Measurements from ENCODE around the gene SPINK9. TPM values are rescaled to one million over a fixed set of nuclear protein-coding genes. Genes with fewer than 3 reads are reported as not detected.

SPINK9 gene
- total RNA-seq, 2 experiments from 2014 or later: not detected

DNA sequence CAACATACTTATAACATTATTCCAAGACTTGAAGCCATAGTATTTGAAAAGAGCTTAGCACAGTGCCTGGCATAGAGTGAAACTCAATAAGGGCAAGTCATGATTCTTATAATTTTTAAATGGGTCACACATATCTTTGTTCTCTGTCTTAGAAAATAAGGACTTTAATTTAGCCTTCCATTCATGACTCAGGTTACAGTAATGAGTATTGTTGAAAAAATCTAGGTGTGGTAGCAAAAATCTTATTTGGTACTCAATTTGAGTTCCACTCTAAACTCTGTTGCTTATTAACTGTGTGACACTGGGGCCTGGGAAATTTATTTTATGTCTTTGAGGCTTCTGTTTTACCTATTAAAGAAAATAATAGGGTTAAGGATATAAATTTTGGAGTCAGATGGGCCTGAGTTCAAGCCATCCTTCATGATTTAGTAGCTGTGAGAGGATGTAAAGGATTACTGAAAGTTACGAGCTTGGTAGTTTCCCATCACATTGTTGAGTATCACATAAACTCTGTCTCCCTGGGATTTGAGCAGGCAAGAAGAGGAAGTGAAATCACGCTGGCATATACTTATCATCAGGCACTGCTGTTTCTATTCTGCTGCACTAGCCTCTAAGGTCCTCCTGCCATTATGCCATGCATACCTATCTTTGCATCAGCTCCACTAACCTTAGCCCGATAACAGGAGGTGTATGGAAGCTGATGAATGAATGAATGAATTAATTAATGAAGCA, 1.5 kb downstream of the SPINK9 start:
- CTCF ChIA-PET: no interaction called here

DNA sequence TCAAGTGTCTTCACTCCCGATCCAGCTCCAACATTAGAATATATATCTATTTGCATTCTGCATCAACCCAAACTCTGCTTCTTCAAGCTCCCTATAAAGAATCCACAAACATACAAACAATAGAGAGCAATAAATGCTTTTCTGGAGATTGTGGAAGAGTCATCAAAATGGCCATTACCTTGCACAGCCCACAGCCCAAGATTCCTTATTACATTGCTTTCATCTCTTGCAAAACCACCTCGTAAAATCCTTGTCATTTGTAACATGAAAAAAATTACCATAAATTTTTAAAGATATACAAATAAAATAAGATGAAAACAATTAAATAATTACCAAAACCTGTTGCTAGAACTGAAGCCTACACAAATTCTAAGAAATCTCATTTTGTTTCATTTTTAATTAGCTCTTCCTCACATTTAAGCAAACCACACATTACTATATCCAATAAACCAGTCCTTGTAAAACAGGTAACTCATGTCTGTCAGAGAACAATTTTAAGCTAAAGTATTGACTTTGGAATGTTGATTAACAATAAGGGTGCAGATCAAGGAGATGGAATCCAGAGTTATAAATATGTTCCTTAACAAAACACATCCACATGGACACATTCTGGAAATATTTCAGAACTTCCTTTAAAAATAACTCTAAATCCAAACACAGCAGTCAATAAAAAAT, 7.1 kb downstream of the SPINK9 start:
- Mint-ChIP-seq H3K36me3 (no peaks in the 10 kb centered on the region), H3K4me1 (no peaks in the 10 kb centered on the region), H3K4me3 (no peak overlapping the region), H3K27ac (no peak overlapping the region), H3K27me3 (no peaks in the 10 kb centered on the region), H3K9me3 (ENCODE audit: low read depth) (no peaks in the 10 kb centered on the region)
- no peak for DNase-seq
- CTCF ChIA-PET: no interaction called here
- no peak for ATAC-seq

More for the DNA sequence above, 1.5 kb downstream of the SPINK9 start:
- no peak overlapping the region for H3K4me3 Mint-ChIP-seq
- H3K36me3 Mint-ChIP-seq: no peaks in the 10 kb centered on the region
- DNase-seq (no peak), ATAC-seq (no peak)
- H3K27ac Mint-ChIP-seq: no peak overlapping the region
- no peaks in the 10 kb centered on the region for H3K27me3 Mint-ChIP-seq
- H3K9me3 Mint-ChIP-seq (ENCODE audit: low read depth): no peaks in the 10 kb centered on the region
- no peaks in the 10 kb centered on the region for H3K4me1 Mint-ChIP-seq

DNA sequence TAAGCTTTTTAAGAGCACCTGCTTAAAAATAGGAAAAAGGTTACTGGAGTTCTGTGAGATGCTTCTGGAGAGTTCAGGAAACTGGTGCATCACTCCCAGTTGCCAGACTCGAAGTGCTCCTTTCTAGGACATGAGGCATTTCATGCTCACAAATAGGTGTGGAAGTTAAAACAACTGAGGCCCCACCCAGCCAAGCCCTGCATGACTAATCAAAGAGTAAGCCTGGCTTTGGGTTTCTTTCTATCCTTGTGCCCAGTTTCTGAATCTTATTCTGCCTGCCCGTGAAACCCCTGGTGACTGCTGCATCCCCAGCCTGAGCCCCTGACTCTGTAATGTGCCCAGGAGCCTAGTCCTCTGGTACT, 7.7 kb downstream of the SPINK9 start:
- ATAC-seq (no peak), DNase-seq (no peak)
- H3K9me3 Mint-ChIP-seq (ENCODE audit: low read depth): no peaks in the 10 kb centered on the region
- H3K27me3 Mint-ChIP-seq: no peaks in the 10 kb centered on the region
- H3K27ac Mint-ChIP-seq: no peak overlapping the region
- CTCF ChIA-PET: no interaction called here
- no peaks in the 10 kb centered on the region for H3K4me1 Mint-ChIP-seq
- H3K4me3 Mint-ChIP-seq: no peak overlapping the region
- H3K36me3 Mint-ChIP-seq: no peaks in the 10 kb centered on the region

DNA sequence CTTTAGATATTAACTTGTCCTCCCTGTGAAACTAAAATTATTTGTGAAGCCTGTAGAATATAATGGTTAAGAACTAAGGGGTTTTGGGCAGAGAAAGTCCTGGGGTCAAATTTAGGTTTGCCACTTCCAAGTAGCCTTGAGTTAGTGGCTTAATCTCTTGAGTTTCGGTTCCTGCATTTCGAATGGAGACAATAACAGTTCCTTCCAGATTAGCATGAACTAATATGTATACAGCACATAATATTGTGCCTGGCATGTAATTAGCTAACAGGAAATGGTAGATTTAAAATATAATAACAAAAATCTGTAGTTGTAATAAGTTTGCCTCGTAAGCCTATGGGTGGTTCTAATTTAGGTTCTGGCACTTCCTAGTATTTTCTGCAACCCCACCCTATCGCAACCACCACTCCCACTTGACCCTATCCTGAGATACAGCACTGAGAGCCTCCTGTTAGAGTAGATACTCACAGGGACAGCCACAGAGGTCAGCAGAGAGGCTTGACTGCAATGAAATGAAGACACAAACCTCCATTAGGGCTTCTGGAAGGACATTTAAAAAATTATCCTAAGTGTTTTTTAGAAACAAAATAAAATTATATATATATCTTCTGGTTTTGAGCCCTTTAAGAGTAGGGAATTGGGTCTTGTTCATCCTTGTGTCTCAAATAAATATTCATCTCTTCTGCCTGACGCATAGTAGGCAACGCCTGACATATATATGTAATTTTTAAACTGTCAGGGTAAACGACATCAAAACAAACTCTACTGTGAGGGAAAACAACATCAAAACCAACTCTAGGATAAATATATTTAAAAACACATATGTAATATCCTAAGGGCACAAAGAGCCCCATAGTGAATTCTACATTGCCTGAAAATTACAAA, 8.5 kb downstream of the SPINK9 start:
- Mint-ChIP-seq H3K36me3 (no peaks in the 10 kb centered on the region), H3K9me3 (ENCODE audit: low read depth) (no peaks in the 10 kb centered on the region), H3K4me3 (no peak overlapping the region), H3K27ac (no peak overlapping the region), H3K27me3 (no peaks in the 10 kb centered on the region), H3K4me1 (no peaks in the 10 kb centered on the region)
- ATAC-seq: no peak
- no peak for DNase-seq
- CTCF ChIA-PET: no interaction called here

DNA sequence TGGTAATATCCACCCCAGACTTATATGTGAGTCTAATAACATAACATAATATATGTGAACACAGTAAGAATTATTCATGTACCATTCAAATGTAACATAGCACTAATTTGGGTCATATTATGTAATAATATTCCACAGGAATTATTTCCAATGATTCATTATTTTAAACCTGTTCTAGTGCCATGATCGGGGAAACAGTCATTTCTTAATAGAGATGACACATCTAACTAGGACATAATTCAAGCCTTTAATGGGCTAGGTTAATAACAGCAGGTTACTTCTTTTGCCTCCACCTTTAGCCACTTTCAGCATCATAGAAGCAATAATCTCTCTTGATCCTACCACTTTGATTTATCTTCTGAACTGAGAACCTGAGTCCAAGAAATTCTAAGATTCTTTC, 12.3 kb downstream of the SPINK9 start:
- no peaks in the 10 kb centered on the region for H3K27me3 Mint-ChIP-seq
- no peaks in the 10 kb centered on the region for H3K4me1 Mint-ChIP-seq
- H3K9me3 Mint-ChIP-seq (ENCODE audit: low read depth): no peaks in the 10 kb centered on the region
- ATAC-seq (no peak), DNase-seq (no peak)
- CTCF ChIA-PET: no interaction called here
- no peak overlapping the region for H3K4me3 Mint-ChIP-seq
- no peak overlapping the region for H3K27ac Mint-ChIP-seq
- H3K36me3 Mint-ChIP-seq: no peaks in the 10 kb centered on the region

DNA sequence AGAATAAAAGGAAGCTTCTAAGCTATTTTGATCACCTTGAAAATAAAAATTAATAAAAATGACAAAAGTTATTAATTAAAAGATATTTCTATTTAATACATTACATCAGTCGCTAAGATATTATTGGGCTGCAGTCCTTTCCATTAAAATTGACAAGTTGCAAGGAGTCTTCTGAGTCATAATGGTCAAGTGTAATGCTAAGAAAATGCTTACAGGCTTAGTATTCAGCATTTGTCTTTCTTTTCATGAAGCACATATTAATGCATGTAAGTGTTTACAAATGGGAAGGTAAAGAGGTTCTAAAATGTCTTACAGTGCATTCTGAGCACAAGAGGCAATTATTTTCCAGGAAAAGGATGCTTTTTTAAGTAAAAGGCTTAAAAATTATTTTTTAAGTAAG, 17.3 kb downstream of the SPINK9 start:
- CTCF ChIA-PET: no interaction called here
- Mint-ChIP-seq H3K9me3 (ENCODE audit: low read depth) (no peaks in the 10 kb centered on the region), H3K36me3 (no peaks in the 10 kb centered on the region), H3K27ac (no peak overlapping the region), H3K4me3 (no peak overlapping the region), H3K27me3 (no peaks in the 10 kb centered on the region), H3K4me1 (no peaks in the 10 kb centered on the region)
- no peak for DNase-seq
- no peak for ATAC-seq

DNA sequence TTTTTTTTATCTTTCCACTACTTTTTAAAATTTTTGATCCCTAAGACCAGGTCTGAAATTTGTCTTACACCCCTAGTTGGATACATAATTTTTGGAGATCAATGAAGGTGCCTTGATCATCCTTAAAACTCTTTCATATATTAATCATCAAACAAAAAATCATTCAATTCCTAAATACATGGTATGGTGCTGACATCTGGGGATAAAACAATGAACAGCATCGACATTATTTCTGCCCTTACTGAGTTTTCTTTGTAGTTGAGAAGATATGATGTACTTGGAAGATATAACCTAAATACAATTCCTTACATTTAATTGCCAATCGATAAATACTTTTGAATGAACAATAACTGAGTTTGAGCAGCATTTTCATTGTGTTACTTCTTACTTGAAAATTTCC, 18.3 kb downstream of the SPINK9 start:
- no peak overlapping the region for H3K4me3 Mint-ChIP-seq
- no peak for ATAC-seq
- no peaks in the 10 kb centered on the region for H3K36me3 Mint-ChIP-seq

DNA sequence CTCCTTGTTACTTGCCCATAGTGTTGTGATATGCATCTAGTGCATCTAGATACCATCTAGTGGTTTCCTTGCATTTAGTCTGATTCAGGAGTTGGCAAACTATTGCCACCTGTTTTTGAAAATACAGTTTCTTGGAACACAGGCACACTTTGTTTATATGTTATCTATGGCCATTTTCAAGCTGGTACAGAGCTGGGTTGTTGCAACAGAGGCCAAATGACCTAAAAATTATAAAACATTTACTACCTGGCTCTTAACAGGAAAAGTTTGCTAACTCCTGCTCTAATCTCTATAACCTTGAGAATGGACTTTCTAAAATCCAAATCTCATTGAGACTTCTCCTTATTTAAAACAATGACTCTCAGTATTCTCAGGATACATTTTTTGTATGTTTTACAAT, 29.0 kb downstream of the SPINK9 start:
- H3K4me3 Mint-ChIP-seq: no peak overlapping the region
- CTCF ChIA-PET: no interaction called here

More for the DNA sequence above, 18.3 kb downstream of the SPINK9 start:
- H3K27ac Mint-ChIP-seq: no peak overlapping the region
- DNase-seq: no peak
- no peaks in the 10 kb centered on the region for H3K9me3 Mint-ChIP-seq (ENCODE audit: low read depth)
- CTCF ChIA-PET: no interaction called here
- H3K27me3 Mint-ChIP-seq: no peaks in the 10 kb centered on the region
- no peaks in the 10 kb centered on the region for H3K4me1 Mint-ChIP-seq

DNA sequence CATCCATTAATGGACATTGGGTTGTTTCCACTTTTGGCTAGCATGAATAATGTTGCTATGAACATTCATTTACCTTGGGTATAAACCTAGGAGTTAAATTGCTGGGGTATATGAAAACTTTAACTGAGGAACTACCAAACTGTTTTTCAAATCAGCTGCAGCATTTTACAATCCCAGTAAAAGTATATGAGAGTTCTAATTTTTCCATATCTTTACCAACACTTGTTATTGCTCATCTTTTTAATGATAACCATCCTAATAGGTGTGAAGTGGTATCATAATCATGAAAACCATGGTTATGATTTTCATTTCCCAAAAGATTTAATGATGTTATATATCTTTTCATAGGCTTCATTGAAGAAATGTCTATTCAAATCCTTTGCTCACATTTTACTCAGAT, 32.9 kb downstream of the SPINK9 start:
- no peak for DNase-seq
- CTCF ChIA-PET: no interaction called here
- no peak for ATAC-seq

More for the DNA sequence above, 29.0 kb downstream of the SPINK9 start:
- no peak for ATAC-seq
- peaks cover 3% of the 10 kb centered on the region for H3K27me3 Mint-ChIP-seq
- no peaks in the 10 kb centered on the region for H3K4me1 Mint-ChIP-seq
- H3K27ac Mint-ChIP-seq: no peak overlapping the region
- DNase-seq: no peak
- peaks cover 6% of the 10 kb centered on the region for H3K9me3 Mint-ChIP-seq (ENCODE audit: low read depth)
- no peaks in the 10 kb centered on the region for H3K36me3 Mint-ChIP-seq

DNA sequence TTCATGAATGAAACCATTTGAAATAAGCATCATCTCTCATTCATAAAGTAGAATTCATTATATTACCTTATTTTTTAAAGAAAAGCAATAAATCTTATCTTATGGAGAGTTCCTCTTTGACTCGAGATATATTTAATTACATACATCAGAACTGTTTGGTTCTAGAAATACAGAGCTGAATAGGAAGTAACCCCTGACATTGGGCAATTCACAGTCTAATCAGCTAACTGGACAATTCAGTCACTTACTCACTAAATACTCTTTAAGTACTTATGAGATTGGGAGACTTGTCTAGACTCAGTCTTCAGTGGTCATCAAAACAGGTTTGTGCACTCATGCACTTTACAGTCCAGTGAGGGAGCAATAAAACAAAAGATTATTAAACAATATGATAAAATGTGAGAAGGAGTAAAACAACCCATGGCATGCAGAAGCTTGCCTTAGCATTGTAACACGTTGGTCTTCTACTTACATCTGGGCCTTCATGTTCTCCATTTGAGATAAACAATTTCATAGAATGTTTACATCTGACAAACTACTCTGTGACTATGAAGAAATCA, 36.9 kb downstream of the SPINK9 start:
- Mint-ChIP-seq H3K9me3 (ENCODE audit: low read depth) (peaks cover 6% of the 10 kb centered on the region), H3K27ac (no peak overlapping the region), H3K4me3 (no peak overlapping the region), H3K4me1 (no peaks in the 10 kb centered on the region), H3K27me3 (peaks cover 3% of the 10 kb centered on the region), H3K36me3 (peaks cover 1% of the 10 kb centered on the region)
- DNase-seq (no peak), ATAC-seq (no peak)
- CTCF ChIA-PET: interaction anchor here (1.0 kb wide), 1 partner anchor 358 kb away, joined by 3 read pairs; no protein-coding TSS in a partner anchor

More for the DNA sequence above, 32.9 kb downstream of the SPINK9 start:
- Mint-ChIP-seq H3K27me3 (peaks cover 3% of the 10 kb centered on the region), H3K36me3 (no peaks in the 10 kb centered on the region), H3K9me3 (ENCODE audit: low read depth) (peaks cover 6% of the 10 kb centered on the region), H3K27ac (no peak overlapping the region), H3K4me1 (no peaks in the 10 kb centered on the region), H3K4me3 (no peak overlapping the region)

DNA sequence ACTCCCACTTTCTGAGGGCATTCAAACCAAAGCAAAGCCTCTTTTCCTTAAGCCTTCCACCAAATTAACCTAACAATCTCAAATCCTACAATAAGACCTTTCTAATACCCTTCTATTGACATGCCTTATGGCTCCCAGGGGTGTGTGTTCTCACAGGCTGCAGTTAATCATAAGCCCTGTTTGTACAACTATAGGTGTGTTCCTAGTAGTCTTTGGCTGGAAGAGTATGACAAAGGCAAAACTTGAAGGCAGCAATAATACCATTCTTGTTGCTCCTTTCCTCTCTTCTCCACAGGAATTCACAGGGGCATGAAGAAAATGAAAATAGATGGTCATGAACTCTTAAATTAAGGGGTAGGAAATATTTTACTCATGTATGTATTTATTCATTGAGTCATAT, 37.5 kb downstream of the SPINK9 start:
- CTCF ChIA-PET: interaction anchor here (1.0 kb wide), 1 partner anchor 358 kb away, joined by 3 read pairs; no protein-coding TSS in a partner anchor
- peaks cover 5% of the 10 kb centered on the region for H3K36me3 Mint-ChIP-seq
- ATAC-seq: no peak

DNA sequence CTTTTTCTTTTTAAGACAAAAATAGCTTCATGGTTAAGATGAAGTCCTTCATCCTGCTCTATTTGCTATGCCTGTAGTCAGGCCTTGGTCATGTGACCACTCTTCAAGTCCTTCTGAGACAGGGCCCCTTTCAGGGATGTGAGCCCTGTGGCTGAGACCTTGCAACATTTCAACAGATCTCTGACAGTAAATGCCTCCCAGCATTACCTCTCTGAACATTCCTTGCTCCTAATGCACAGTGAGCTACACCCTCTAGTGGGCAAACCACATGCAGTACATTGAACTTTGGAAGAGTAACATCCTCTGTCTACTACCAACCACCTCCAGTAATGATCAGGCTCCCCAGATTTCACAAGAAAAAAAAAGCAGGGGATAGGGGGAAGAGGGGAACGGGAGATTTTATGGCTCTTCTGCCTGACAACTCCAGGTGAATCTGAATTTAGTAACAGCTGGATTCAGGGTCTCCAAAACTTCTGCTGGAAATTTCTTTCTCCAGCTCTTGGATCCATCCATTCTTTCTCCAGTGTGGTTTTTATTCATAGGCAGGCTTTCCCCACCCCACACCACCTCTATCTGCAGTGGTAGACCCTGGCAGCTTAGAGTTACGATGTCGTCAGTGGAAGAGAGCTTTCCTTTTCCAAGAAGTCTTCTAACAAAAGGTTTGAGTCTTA, 39.5 kb downstream of the SPINK9 start:
- DNase-seq (peak; percentile 44), ATAC-seq (peak; percentile 61)
- Mint-ChIP-seq H3K4me1 (peaks cover 7% of the 10 kb centered on the region), H3K9me3 (ENCODE audit: low read depth) (peaks cover 11% of the 10 kb centered on the region), H3K36me3 (peaks cover 22% of the 10 kb centered on the region), H3K4me3 (no peak overlapping the region), H3K27ac (no peak overlapping the region), H3K27me3 (no peaks in the 10 kb centered on the region)
- CTCF ChIA-PET: interaction anchor here (0.8 to 2.0 kb wide), 5 partner anchors 29 to 356 kb away, joined by 3 to 10 read pairs (median 4); no protein-coding TSS in a partner anchor

More for the DNA sequence above, 37.5 kb downstream of the SPINK9 start:
- DNase-seq: no peak
- no peak overlapping the region for H3K4me3 Mint-ChIP-seq
- peaks cover 6% of the 10 kb centered on the region for H3K9me3 Mint-ChIP-seq (ENCODE audit: low read depth)
- peaks cover 3% of the 10 kb centered on the region for H3K27me3 Mint-ChIP-seq
- H3K4me1 Mint-ChIP-seq: no peaks in the 10 kb centered on the region
- no peak overlapping the region for H3K27ac Mint-ChIP-seq

DNA sequence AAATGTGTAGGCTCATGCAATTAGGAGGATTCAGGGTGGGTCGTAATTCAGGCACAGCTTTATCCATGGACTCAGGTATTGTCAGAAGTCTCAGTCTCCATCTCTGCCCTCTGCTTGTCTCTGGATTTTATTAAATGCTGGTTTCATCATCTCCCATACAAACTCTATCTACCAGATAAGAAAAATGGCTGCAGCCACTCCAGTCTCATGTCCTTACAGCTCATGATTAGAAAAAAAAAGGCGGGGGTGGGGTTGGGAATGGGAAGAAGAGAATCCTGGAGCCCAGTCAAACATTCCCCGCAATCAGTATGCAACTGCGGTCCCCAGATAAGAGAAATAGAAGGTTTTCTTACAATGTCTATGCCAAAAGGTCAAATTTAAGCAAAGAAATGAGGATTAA, 40.8 kb downstream of the SPINK9 start:
- Mint-ChIP-seq H3K27me3 (no peaks in the 10 kb centered on the region), H3K36me3 (peaks cover 22% of the 10 kb centered on the region), H3K9me3 (ENCODE audit: low read depth) (peaks cover 11% of the 10 kb centered on the region), H3K4me3 (no peak overlapping the region), H3K27ac (no peak overlapping the region), H3K4me1 (peaks cover 11% of the 10 kb centered on the region)
- no peak for ATAC-seq
- no peak for DNase-seq
- CTCF ChIA-PET: interaction anchor here (0.6 to 1.6 kb wide), 2 partner anchors 202 to 355 kb away, joined by 3 to 4 read pairs; no protein-coding TSS in a partner anchor

All from activated CD8-positive, alpha-beta memory T cell treated with anti-CD3 and anti-CD28 coated beads, Interleukin-2, amount 10 ng/mL, durations not matched to agents 7 days and 5 days (primary cell).